Small intestine (tissue), 7 donors: ENCODE results near the gene CNOT6L. TPM values are rescaled to one million over a fixed set of nuclear protein-coding genes. Genes with fewer than 3 reads are reported as not detected.

ENCODE experiments used
- DNase-seq, 2 donors: peaks; one replicate each; pipeline versions ENCODE4 v3.0.0 to v3.0.0-alpha.2; 2013
- FAIRE-seq: peaks from 2 replicates; lab custom pipeline; 2012; peaks lifted over from hg19 to GRCh38; lab: Jason Lieb, UNC
- H3K27ac ChIP-seq, 3 donors: one replicate each; pipeline ENCODE4 v1.5.1; 2013; ENCODE audit warnings: low read length in 2 of 3, mild to moderate bottlenecking in 2 of 3, control low read depth in 1 of 3, inconsistent platforms in 1 of 3, low read depth in 1 of 3, moderate library complexity in 1 of 3
- H3K27me3 ChIP-seq, 3 donors: one replicate each; pipeline ENCODE4 v1.6.1; 2013; ENCODE audit warnings: low read length in 3 of 3, inconsistent platforms in 1 of 3; ENCODE audit not compliant: control insufficient read depth in 3 of 3, insufficient read depth in 3 of 3
- H3K36me3 ChIP-seq, 3 donors: one replicate each; pipeline ENCODE4 v1.6.1; 2013; ENCODE audit warnings: low read length in 3 of 3, inconsistent platforms in 1 of 3, low read depth in 1 of 3, mild to moderate bottlenecking in 1 of 3, moderate library complexity in 1 of 3; ENCODE audit not compliant: control insufficient read depth in 3 of 3, insufficient read depth in 2 of 3
- H3K4me1 ChIP-seq, 3 donors: one replicate each; pipeline ENCODE4 v1.6.1; 2013; ENCODE audit warnings: low read length in 2 of 3, inconsistent platforms in 1 of 3, low read depth in 1 of 3, mild to moderate bottlenecking in 1 of 3, moderate library complexity in 1 of 3; ENCODE audit not compliant: control insufficient read depth in 3 of 3, insufficient read depth in 2 of 3
- H3K4me3 ChIP-seq, 3 donors: one replicate each; pipeline ENCODE4 v1.5.1; 2013; ENCODE audit warnings: low read length in 3 of 3, control low read depth in 1 of 3, inconsistent platforms in 1 of 3, low read depth in 1 of 3, mild to moderate bottlenecking in 1 of 3, moderate library complexity in 1 of 3
- H3K9me3 ChIP-seq, 2 donors: one replicate each; pipeline ENCODE4 v1.6.1; 2013; ENCODE audit warnings: low read depth in 1 of 2, low read length in 1 of 2; ENCODE audit not compliant: control insufficient read depth in 2 of 2, insufficient read depth in 1 of 2
- whole genome bisulfite sequencing, 3 donors: extraction: QIAGEN DNeasy Blood & Tissue Kit; methylation state at CpG; one replicate each; pipeline ENCODE4 v1.1.7; 2013; 5-methylcytosine and 5-hydroxymethylcytosine counted together
- polyA plus RNA-seq, 4 donors: library from polyadenylated mRNA; stranded (reverse) in 3 of 4; unstranded in 1 of 4; fragments of 200-250 nt in 3 of 4; fragments of 120-200 nt in 1 of 4; gene quantifications; one replicate each; pipeline versions ENCODE4 v1.2.1 to v1.2.3, GENCODE V29; 2013
- donor health status: healthy with polysubstance abuse.
- donor health status: control.
- donor health status: control.
- donor health status: Bipolar disorder and iron deficiency.
- donor health status: healthy.

CNOT6L gene
- polyA plus RNA-seq, 4 donors = 5.9 to 31.0 (median 7.5) TPM

- Histone ChIP-seq H3K4me1 (no peaks in the 10 kb centered on the region), H3K4me3 (no peak overlapping the region), H3K27ac (no peak overlapping the region), H3K9me3 (no peaks in the 10 kb centered on the region), H3K27me3 (no peaks in the 10 kb centered on the region), H3K36me3 (peaks cover 0 to 5% (median 2%) of the 10 kb centered on the region in 3 donors)
- no peak for DNase-seq
- WGBS, 3 donors = 97 to 100% (median 100%) methylated on average over 1 of the region's 1 CpG
- FAIRE-seq = no peak
Observed at GRCh38 chr4:77765720-77766119, 53.4 kb downstream of the CNOT6L start.

DNA sequence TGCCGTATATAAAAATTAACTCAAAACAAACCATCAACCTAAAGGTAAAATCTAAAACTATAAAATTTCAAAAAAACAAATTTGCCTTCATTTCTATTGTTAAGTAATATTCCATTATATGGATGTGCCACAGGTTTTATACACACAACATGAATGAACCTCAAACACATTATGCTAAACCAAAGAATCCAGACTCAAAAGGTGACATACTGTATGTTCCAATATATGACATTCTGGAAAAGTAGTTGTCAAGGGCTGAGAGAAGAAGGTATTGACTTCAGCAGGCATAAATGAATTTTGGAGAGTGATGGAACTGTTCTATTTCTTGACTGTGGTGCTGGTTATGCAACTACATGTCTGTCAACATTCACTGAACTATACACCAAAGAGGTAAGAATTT is 56.6 kb downstream of the CNOT6L start:
- Histone ChIP-seq H3K27ac (no peak overlapping the region), H3K4me3 (no peak overlapping the region), H3K36me3 (peaks cover 0 to 13% (median 4%) of the 10 kb centered on the region in 3 donors), H3K4me1 (no peaks in the 10 kb centered on the region), H3K9me3 (no peaks in the 10 kb centered on the region), H3K27me3 (no peaks in the 10 kb centered on the region)
- no peak for FAIRE-seq
- no peak for DNase-seq
- WGBS, 3 donors = 96 to 100% (median 97%) methylated on average over 1 of the region's 1 CpG

GRCh38 chr4:77761595-77761994 is 57.6 kb downstream of the CNOT6L start:
- no peak overlapping the region for H3K4me3 ChIP-seq
- FAIRE-seq (no peak), DNase-seq (no peak)

DNA sequence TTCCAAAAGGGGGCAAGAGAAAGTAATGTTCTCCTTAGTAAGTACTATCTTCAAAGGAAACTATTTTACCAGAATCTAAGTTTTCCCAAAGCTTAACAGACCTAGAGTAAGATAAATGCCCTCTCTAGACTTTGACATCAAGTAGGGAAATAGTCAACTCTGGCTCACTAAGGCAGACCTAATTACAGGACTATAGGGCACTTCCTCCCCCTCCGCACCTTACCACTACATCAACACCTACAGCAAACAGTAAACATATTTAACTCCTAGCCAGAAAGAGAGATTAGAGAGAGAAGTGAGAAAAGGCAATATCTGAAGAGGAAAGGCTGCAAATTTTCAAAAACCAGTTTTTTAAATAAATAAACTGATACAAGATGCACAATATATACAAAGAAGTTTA is 60.4 kb downstream of the CNOT6L start:
- FAIRE-seq (no peak), DNase-seq (no peak)
- peaks cover 0 to 18% (median 4%) of the 10 kb centered on the region in 3 donors for H3K36me3 ChIP-seq
- no peak overlapping the region for H3K27ac ChIP-seq
- H3K9me3 ChIP-seq = no peaks in the 10 kb centered on the region
- no peaks in the 10 kb centered on the region for H3K27me3 ChIP-seq
- 83 to 95% (median 95%) methylated on average over 1 of the region's 1 CpG for WGBS, 3 donors
- H3K4me1 ChIP-seq = no peaks in the 10 kb centered on the region
- H3K4me3 ChIP-seq = no peak overlapping the region

More at GRCh38 chr4:77761595-77761994, 57.6 kb downstream of the CNOT6L start:
- no peaks in the 10 kb centered on the region for H3K27me3 ChIP-seq
- peaks cover 0 to 11% (median 4%) of the 10 kb centered on the region in 3 donors for H3K36me3 ChIP-seq
- no peaks in the 10 kb centered on the region for H3K9me3 ChIP-seq
- 96 to 100% (median 97%) methylated on average over 1 of the region's 1 CpG for WGBS, 3 donors
- no peak overlapping the region for H3K27ac ChIP-seq
- no peaks in the 10 kb centered on the region for H3K4me1 ChIP-seq

DNA sequence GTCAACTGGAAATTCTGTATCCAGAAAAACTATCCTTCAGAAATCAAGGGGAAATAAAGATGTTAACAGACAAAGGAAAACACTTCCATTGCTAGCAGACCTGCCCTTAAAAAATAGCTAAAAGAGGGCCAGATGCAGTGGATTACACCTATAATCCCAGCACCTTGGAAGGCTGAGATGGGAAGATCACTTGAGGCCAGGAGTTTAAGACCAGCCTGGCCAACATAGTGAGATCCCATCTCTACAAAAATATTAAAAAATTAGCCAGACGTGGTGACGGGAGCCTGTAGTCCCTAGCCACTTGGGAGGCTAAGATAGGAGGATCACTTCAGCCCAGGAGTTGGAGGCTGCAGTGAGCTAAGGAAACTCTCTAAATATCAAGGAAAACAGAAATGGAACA is 67.4 kb downstream of the CNOT6L start:
- no peak for FAIRE-seq
- H3K4me1 ChIP-seq = no peaks in the 10 kb centered on the region
- H3K36me3 ChIP-seq = peaks cover 0 to 15% (median 0%) of the 10 kb centered on the region in 3 donors
- no peak overlapping the region for H3K27ac ChIP-seq
- no peak overlapping the region for H3K4me3 ChIP-seq
- DNase-seq = no peak
- 97 to 98% (median 98%) methylated on average over 2 of the region's 2 CpGs for WGBS, 3 donors
- H3K9me3 ChIP-seq = peaks cover 0 to 5% of the 10 kb centered on the region in 2 donors
- no peaks in the 10 kb centered on the region for H3K27me3 ChIP-seq

- DNase-seq = no peak
- H3K9me3 ChIP-seq = no peaks in the 10 kb centered on the region
- 92 to 95% (median 92%) methylated on average over 2 of the region's 2 CpGs for WGBS, 3 donors
- H3K27ac ChIP-seq = no peak overlapping the region
- FAIRE-seq = no peak
- no peaks in the 10 kb centered on the region for H3K4me1 ChIP-seq
- no peak overlapping the region for H3K4me3 ChIP-seq
- H3K36me3 ChIP-seq = peaks cover under 1 to 4% (median 3%) of the 10 kb centered on the region in 3 donors
- no peaks in the 10 kb centered on the region for H3K27me3 ChIP-seq
Observed at GRCh38 chr4:77745792-77746191, 73.4 kb downstream of the CNOT6L start.

GRCh38 chr4:77742054-77742453 is 77.1 kb downstream of the CNOT6L start:
- no peak for FAIRE-seq

GRCh38 chr4:77740480-77740879 is 78.7 kb downstream of the CNOT6L start:
- H3K36me3 ChIP-seq = peaks cover 3 to 6% (median 4%) of the 10 kb centered on the region in 3 donors
- H3K4me1 ChIP-seq = no peaks in the 10 kb centered on the region
- H3K9me3 ChIP-seq = no peaks in the 10 kb centered on the region
- 91 to 92% (median 91%) methylated on average over 4 of the region's 4 CpGs for WGBS, 3 donors
- no peak for FAIRE-seq
- no peak overlapping the region for H3K27ac ChIP-seq
- no peak overlapping the region for H3K4me3 ChIP-seq
- peak in 1 of 2 donors; percentile 13 for DNase-seq
- no peaks in the 10 kb centered on the region for H3K27me3 ChIP-seq

More at GRCh38 chr4:77742054-77742453, 77.1 kb downstream of the CNOT6L start:
- Histone ChIP-seq H3K27me3 (no peaks in the 10 kb centered on the region), H3K9me3 (no peaks in the 10 kb centered on the region), H3K27ac (no peak overlapping the region), H3K36me3 (peaks cover 3 to 7% (median 4%) of the 10 kb centered on the region in 3 donors), H3K4me1 (no peaks in the 10 kb centered on the region), H3K4me3 (no peak overlapping the region)
- DNase-seq = no peak
- WGBS, 3 donors = 92 to 98% (median 95%) methylated on average over 2 of the region's 2 CpGs

DNA sequence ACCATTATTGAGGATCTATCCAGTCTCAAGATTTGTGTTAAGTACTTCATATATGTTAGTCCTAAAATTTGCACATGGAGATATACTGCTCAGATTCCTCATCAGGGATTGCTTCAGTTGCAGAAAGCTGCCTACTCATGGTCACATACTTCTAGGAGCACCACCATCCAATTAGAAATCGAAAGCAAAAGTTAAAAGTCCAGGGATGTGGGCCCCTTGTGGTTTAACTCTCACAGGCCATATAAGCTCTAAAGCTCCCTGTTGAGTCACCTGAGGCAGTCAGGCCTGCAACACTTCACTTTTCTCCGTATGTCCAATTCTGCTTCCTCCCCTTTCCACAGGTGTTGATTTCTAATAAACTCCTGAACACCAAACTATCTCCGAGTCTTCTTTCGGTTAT is 84.2 kb downstream of the CNOT6L start:
- H3K4me1 ChIP-seq = peaks cover 0 to 3% (median 3%) of the 10 kb centered on the region in 3 donors
- DNase-seq (peak; percentile 81 to 88), FAIRE-seq (no peak)
- no peak overlapping the region for H3K4me3 ChIP-seq
- H3K27me3 ChIP-seq = no peaks in the 10 kb centered on the region
- peak overlapping the region in 2 of 3 donors; percentile 2 to 53 for H3K27ac ChIP-seq
- H3K9me3 ChIP-seq = no peaks in the 10 kb centered on the region
- peaks cover 0 to 4% (median 0%) of the 10 kb centered on the region in 3 donors for H3K36me3 ChIP-seq
- 28 to 42% (median 30%) methylated on average over 4 of the region's 4 CpGs for WGBS, 3 donors
